Uterus (tissue), 2 donors: ENCODE data around the gene E2F2.

Experiments
- POLR2A ChIP-seq, 2 donors: fragments of 450-650 bp; IDR thresholded peaks; one replicate each; pipeline ENCODE4 v1.6.1; 2016; ENCODE audit warnings: antibody characterized with exemption in 2 of 2, mild to moderate bottlenecking in 1 of 2, moderate library complexity in 1 of 2
- TF ChIP-seq, protein P1 (sequence below), 4 experiments: fragments of 200-600 bp in 2 of 4; fragments of 450-650 bp in 2 of 4; sonication (generic) in 2 of 4; IDR thresholded peaks; one replicate each; pipeline ENCODE4 v1.5.1; 2016 to 2019; ENCODE audit warnings: antibody characterized with exemption in 4 of 4, mild to moderate bottlenecking in 2 of 4, moderate library complexity in 1 of 4

DNA sequence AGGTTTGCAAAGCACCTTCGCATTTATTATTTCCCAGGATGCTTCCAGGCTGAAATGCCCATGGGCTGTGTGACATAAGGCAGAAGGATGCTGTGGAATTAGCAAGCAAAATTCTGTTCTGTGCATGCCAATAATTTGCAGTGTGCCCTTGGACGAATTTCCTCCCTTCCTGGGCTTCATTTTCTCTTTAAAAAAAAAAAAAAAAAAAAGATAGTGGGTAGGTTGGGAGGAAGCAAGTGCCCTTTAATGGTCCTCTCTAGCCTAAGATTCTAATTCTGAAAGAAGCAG, 30.7 kb upstream of the E2F2 start:
- TF ChIP-seq POLR2A (IDR thresholded peaks at IDR 0.05) = no peak
- TF ChIP-seq, protein P1, sequence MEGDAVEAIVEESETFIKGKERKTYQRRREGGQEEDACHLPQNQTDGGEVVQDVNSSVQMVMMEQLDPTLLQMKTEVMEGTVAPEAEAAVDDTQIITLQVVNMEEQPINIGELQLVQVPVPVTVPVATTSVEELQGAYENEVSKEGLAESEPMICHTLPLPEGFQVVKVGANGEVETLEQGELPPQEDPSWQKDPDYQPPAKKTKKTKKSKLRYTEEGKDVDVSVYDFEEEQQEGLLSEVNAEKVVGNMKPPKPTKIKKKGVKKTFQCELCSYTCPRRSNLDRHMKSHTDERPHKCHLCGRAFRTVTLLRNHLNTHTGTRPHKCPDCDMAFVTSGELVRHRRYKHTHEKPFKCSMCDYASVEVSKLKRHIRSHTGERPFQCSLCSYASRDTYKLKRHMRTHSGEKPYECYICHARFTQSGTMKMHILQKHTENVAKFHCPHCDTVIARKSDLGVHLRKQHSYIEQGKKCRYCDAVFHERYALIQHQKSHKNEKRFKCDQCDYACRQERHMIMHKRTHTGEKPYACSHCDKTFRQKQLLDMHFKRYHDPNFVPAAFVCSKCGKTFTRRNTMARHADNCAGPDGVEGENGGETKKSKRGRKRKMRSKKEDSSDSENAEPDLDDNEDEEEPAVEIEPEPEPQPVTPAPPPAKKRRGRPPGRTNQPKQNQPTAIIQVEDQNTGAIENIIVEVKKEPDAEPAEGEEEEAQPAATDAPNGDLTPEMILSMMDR (IDR thresholded peaks at IDR 0.05) = no peak
